NCI-H2029 treated with DMSO at 0.1 percent for 48 hours (cell line): ENCODE results near the gene LEFTY1.
A peak's percentile ranks its signal among the peaks of the same experiment; 100 is the strongest.
"Not testable (repeated sequence)": the region's sequence is repeated elsewhere in the genome, so short reads cannot be mapped to it uniquely, and the experiment has no call there.

Source experiments
- DNase-seq: peaks from one replicate; lab custom pipeline; 2025; lab: John Stamatoyannopoulos, UW

The LEFTY1 gene, protein sequence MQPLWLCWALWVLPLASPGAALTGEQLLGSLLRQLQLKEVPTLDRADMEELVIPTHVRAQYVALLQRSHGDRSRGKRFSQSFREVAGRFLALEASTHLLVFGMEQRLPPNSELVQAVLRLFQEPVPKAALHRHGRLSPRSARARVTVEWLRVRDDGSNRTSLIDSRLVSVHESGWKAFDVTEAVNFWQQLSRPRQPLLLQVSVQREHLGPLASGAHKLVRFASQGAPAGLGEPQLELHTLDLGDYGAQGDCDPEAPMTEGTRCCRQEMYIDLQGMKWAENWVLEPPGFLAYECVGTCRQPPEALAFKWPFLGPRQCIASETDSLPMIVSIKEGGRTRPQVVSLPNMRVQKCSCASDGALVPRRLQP

GRCh38 chr1:225888898-225889601 lies at the start of gene LEFTY1:
Gene LEFTY1, minus strand, starts transcription at chr1:225889146. Its CDS starts 80 bp downstream, at chr1:225889066.
- no peak for DNase-seq

DNA sequence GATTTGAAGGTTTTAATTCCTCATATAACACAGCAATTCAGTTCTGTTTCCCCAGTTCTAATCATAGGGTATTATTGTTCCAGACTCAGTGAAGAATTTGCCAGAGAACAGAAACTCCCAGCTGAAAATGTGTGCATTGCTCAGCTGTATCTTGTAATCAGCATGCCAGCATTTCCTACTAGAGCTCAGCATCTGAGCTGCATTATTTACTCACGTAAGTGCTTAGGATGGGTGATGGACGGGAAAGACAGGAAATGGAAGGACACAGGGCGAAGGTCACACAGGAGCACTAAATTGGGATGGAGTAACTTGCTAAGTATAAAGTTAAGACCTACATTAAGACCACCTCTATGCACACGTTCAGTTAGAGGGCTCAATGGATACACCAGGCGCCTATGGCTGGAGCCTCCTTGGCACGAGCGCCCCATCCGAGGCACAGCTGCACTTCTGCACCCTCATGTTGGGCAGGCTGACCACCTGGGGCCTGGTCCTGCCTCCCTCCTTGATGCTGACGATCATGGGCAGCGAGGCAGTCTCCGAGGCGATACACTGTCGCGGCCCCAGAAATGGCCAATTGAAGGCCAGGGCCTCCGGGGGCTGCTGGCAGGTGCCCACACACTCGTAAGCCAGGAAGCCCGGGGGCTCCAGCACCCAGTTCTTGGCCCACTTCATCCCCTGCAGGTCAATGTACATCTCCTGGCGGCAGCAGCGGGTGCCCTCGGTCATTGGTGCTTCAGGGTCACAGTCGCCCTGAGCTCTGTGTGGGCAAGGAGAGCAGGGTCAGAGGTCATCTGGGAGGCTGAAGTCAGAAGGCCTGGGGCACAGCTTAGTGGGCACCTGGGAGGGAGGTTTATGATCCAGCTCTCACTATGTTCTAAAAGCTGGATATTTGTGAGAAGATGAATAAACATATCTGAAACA lies 48.4 kb upstream of the LEFTY1 start:
- DNase-seq, result no peak

GRCh38 chr1:225936523-225936922 lies 47.6 kb upstream of the LEFTY1 start:
- no peak for DNase-seq

DNA sequence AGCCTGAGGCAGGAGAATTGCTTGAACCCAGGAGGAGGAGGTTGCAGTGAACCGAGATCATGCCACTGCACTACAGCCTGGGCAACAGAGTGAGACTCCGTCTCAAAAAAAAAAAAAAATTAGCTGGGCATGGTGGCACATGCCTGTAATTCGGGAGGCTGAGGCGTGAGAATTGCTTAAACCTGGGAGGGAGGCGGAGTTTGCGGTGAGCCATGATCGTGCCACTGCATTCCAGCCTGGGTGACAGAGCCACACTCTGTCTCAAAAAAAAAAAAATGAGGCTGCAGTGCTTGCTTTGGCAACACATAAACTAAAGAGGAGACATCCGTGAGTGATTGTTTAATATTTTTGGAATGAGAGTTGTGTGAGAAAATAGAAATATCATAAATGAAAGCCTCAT lies 47.1 kb upstream of the LEFTY1 start:
- DNase-seq, result not testable (repeated sequence)

DNA sequence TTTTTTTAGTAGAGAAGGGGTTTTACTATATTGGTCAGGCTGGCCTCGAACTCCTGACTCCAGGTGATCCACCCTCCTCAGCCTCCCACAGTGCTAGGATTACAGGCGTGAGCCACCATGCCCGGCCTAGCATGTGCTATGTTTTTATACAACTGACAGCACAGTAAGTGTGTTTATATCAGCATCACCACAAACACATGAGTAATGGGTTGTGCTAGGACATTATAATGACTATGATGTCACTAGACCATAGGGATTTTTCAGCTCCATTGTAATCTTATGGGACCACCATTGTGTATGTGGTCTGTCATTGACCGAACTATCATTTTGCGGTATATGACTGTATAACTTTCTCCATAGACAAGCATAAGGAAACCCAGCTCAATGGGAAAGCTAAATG lies 45.8 kb upstream of the LEFTY1 start:
- DNase-seq, result no peak

DNA sequence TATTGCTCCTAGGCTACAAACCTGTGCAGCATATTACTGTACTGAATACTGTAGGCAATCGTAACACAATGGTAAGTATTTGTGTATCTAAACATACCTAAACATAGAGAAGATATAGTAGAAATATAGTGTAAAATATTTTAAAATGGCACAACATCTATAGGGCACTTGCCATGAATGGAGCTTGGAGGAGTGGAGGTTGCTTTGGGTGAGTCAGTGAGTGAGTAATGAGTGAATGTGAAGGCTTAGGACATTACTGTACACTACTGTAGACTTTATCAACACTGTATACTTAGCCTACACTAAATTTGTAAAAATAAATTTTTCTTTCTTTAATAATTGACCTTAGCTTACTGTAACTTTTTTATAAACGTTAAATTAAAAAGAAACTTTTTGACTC lies 44.1 kb upstream of the LEFTY1 start:
- DNase-seq, result no peak

DNA sequence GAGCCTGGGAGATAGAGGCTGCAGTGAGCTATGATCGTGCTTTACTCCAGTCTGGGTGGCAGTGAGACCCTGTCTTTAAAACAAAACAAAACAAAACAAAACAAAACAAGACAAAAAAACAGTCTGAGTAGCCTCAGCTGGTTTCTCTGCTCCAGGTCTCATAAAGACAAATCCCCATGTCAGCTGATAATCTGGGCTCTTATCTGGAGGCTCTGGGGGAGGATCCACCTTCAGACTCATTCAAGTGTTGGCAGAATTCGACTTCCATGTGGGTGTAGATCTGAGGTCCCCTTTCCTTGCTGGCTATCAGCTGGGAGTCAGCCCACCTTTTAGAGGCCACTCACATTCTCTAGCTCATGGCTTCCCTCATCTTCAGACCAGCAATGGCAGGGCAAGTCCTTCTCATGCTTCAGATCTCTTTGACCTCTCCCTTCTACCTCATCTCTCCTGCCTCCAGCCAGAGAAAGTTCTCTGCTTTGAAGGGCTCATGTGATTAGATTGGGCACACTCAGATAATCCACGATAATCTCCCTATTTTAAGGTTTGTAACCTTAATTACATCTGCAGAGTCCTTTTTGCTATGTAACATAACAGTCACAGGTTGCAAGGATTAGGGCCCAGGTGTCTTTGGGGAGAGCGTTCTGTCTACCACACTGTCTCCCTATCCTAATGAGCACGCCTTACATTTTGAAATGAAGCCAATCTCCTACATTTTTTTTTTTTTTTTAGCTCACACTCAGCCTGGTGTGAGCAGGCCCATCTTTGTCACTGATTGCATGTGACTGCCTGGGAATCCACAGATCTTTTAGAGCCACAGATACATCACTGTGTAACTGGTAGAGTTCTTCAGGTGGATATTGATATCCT lies 42.6 kb upstream of the LEFTY1 start:
- no peak for DNase-seq

DNA sequence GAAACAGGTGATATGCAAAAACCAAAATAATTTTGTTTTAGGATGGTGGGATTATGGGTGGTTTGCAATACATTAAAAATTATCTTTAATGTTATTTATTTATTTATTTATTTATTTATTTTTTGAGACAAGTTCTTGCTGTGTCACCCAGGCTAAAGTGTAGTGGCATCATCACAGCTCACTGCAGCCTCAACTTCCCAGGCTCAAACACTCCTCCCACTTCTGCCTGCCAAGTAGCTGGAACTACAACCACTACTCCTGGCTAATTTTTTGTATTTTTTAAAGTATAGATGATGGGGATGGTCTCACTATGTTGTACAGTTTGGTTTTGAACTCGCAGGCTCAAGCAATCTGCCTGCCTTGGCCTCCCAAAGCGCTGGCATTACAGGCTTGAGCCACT lies 41.6 kb upstream of the LEFTY1 start:
- no peak for DNase-seq

GRCh38 chr1:225929462-225929861 lies 40.5 kb upstream of the LEFTY1 start:
- not testable (repeated sequence) for DNase-seq

DNA sequence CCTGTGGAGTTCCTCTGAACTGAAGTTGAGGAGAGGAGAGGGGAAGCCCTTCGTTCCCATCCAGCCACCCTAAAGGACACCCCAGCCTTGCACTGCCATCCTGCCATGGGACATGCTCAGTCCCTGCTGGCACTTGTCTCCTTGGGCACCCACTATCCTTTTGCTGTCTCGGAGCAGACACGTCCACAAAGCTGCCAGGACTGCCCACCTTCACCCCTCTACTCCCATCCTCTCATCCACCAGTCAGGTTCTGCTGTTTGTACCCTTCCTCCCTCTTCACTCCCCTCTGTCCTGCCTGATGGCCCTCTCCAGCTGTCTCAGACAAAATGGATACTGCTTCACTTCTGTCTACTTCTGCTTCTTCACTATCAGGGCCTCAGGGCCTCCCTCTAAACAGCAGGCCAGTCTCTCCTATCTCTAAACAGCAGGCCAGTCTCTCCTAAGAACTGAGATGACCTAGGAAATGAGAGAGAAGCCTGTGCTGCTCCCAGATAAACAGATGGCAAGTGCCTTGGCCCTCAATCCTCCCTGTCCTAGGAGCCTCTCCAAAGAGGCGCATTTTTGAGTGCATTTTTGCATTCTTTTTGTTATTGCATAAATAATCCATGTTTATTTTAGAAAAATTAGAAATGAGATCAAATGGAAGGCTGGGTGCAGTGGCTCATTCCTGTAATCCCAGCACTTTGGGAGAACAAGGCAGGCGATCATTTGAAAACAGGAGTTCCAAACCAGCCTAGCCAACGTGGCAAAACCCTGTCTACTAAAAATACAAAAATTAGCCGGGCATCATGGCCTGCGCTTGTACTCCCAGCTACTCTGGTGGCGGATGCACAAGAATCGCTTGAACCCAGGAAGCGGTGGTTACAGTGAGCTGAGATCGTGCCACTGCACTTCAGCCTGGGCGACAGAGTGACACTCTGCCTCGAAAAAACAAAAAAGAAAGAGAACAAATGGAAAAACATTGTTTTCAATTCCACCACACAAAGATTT lies 39.5 kb upstream of the LEFTY1 start:
- DNase-seq, result no peak

DNA sequence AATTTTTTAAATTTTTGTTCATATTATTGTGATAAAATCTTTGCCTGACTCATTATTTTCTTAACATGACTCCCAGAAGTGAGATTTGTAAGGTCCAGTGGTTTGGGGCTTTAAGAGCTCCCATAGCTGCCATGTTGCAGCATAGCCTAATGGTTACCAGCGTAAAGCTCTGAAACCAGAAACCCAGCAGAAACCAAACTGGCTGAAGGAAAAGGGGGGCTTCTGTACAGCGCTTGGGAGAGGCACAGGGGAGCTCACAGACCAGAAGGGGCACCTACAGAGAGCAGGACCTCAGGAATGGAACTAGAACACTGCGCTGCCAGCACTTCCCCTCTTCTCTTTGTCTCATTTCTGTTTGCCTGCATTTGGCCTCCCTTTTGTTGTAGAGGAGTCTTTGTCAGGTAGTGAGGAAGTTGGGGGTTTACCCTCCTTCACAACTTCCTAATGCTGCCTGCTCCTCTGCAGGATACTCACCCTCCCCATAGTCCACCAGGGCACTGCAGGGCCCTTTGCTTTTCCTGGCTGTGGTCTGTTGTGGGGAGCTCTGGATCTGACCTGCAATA lies 37.7 kb upstream of the LEFTY1 start:
- no peak for DNase-seq

GRCh38 chr1:225923692-225924555 lies 35.0 kb upstream of the LEFTY1 start, which contains the start of gene PYCR2:
Gene PYCR2, minus strand, starts transcription at chr1:225924250. Its CDS starts 140 bp downstream, at chr1:225924110.
- peak; percentile 79 for DNase-seq

- DNase-seq, result no peak
Measured at GRCh38 chr1:225923381-225923691, 34.4 kb upstream of the LEFTY1 start.

DNA sequence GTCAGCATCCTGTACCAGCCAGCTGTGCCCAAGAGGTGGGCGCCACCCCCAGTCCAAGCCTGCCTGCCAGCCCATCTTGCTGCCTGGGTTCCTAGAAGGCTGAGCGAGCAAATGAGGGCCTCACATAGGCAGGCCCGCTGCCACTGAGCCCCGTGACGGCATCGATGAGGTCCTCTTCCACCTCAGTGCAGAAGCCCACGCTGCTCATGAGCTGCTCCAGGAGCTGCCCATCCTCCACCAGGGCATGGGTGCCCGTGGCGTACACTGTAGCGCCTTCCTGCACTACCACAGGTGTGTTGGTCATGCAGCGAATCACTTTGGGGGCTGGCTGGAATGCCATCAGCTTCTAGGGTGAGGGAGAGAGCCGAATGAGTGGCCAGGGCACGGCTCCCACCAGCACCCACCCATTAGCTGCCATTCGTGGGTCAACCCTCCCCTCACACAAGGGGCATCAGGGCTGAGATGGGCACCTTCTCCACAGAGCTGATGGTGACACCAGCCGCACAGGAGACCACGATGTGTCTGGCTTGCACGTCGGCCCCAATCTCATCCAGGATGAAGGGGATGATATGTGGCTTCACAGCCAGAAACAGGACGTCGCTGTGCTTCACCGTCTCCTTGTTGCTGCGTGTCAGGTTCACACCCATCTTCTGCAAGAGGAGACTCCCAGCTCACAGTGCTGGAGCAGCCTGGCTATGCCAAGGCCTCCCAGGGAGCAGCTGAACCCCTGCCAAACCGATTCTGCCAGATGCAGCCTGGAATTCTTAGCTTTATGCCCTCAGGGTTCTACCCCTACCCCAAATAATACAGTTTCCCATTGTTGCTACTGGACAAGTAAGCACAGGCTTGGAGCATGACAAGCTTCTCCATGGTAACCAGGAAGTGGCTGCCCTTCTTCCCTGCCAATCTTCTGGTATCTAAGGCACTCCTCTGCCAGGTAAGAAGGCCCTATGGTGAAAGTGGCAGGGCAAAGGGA lies 33.1 kb upstream of the LEFTY1 start:
- peak; percentile 68 for DNase-seq

DNA sequence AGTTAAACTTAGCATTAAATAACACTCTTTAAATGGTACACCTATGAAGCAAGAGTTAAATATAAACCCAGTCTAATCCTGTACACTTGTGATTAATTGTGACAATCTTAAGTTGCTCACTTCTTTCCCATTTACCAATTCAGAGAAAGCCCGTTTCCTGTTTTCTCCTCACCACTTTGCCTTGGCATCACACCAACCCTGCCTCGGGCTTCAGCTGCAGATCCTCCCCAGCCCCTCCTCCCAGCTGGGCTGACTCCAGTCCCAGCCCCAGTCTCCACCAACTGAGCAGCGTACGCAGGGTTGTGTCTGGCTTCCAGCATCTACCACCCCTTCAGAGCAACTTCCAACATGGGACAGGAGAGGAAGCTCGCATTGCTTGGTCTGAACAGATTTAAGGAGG lies 31.0 kb upstream of the LEFTY1 start:
- DNase-seq, result peak; percentile 66

DNA sequence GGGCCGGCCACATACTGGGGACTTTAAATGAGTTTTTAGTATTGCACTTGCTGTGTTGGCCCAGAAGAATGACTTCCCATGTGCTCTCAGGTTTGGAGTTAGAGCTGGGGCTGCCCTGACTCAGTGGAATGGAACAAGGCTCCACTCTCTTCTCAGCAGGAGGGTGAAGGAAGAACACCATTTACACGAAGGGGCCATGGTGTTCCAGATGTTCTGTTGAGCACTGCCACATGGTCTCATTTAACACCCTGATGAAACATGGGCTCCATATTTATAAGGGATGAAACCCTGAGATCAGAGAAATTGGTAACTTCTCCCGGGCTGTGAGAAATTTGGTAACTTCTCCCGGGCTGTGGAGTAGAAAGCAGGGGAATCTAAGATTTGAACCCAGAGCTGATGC lies 29.3 kb upstream of the LEFTY1 start:
- no peak for DNase-seq

DNA sequence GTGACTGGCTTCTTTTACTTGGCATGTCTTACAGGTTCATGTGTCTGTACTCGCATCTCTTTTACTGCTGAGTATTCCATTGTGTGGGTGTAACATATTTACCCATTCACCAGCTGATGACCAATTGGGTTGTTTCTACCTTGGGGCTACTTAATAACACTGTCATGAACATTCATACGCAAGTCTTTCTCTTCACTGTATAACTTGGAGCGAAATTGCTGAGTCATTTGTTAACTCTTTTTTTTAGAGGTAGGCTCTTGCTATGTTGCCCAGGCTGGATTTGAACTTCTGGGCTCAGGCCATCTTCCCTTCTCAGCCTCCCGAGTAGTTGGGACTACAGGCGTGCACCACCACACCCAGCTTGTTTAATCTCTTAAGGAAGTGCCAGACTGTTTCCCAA lies 28.6 kb upstream of the LEFTY1 start:
- no peak for DNase-seq

- DNase-seq, result no peak
Measured at GRCh38 chr1:225917101-225917500, 28.2 kb upstream of the LEFTY1 start.
